MM.1S (cell line): ENCODE results near the gene CBLB.

Experiments
- CTCF ChIP-seq: fragments of 300-600 bp; sonication (generic); IDR thresholded peaks from 2 replicates; pipeline ENCODE4 v1.5.1; 2016; ENCODE audit warnings: antibody characterized with exemption, low read length, mixed read lengths
- EZH2 ChIP-seq: fragments of 300-600 bp; sonication (generic); optimal IDR thresholded peaks from 2 replicates; pipeline ENCODE3; 2017; ENCODE audit warnings: low read depth, mild to moderate bottlenecking, antibody characterized with exemption, low read length, mixed read lengths
- EZH2phosphoT487 ChIP-seq: fragments of 300-600 bp; sonication (generic); IDR thresholded peaks from 2 replicates; pipeline ENCODE4 v1.6.1; 2018; ENCODE audit warnings: antibody characterized with exemption, low read length

GRCh38 chr3:105843994-105844393 is 24.8 kb downstream of the CBLB start:
- TF ChIP-seq EZH2: no peak
- TF ChIP-seq CTCF: no peak
- no peak for TF ChIP-seq EZH2phosphoT487
